DMS79 treated with DMSO at 0.1 percent for 48 hours (cell line): ENCODE results near the gene PGLYRP2.
"Not testable (repeated sequence)": the region's sequence is repeated elsewhere in the genome, so short reads cannot be mapped to it uniquely, and the experiment has no call there.

Experiments
- DNase-seq: peaks from one replicate; lab custom pipeline; 2025; lab: John Stamatoyannopoulos, UW

Gene PGLYRP2

GRCh38 chr19:15479391-15480345 is at the start of gene PGLYRP2:
Gene PGLYRP2, minus strand, starts transcription at chr19:15479501. Its CDS starts 130 bp downstream, at chr19:15479371.
- peak; percentile 47 for DNase-seq

- no peak for DNase-seq
Measured at GRCh38 chr19:15527705-15528104, 48.4 kb upstream of the PGLYRP2 start.

- DNase-seq, result no peak
Measured at GRCh38 chr19:15526408-15526807, 47.1 kb upstream of the PGLYRP2 start.

GRCh38 chr19:15525291-15525690 is 46.0 kb upstream of the PGLYRP2 start:
- DNase-seq, result no peak

GRCh38 chr19:15524781-15525180 is 45.5 kb upstream of the PGLYRP2 start:
- no peak for DNase-seq

GRCh38 chr19:15519433-15519976 is 40.2 kb upstream of the PGLYRP2 start:
- no peak for DNase-seq

GRCh38 chr19:15517778-15518177 is 38.5 kb upstream of the PGLYRP2 start:
- DNase-seq, result no peak

- DNase-seq, result no peak
Measured at GRCh38 chr19:15516363-15516762, 37.1 kb upstream of the PGLYRP2 start.

- DNase-seq, result not testable (repeated sequence)
Measured at GRCh38 chr19:15515227-15515625, 35.9 kb upstream of the PGLYRP2 start.

- DNase-seq, result no peak
Measured at GRCh38 chr19:15511671-15512424, 32.5 kb upstream of the PGLYRP2 start.

GRCh38 chr19:15508035-15508710 is 28.9 kb upstream of the PGLYRP2 start, which contains the start of gene CYP4F22:
Gene CYP4F22, plus strand, starts transcription at chr19:15508525. Its CDS starts 16,812 bp downstream, at chr19:15525337.
- no peak for DNase-seq

GRCh38 chr19:15507068-15508034 is 28.1 kb upstream of the PGLYRP2 start:
- DNase-seq, result no peak

- no peak for DNase-seq
Measured at GRCh38 chr19:15506074-15506571, 26.8 kb upstream of the PGLYRP2 start.

- no peak for DNase-seq
Measured at GRCh38 chr19:15502264-15502663, 23.0 kb upstream of the PGLYRP2 start.

GRCh38 chr19:15501596-15501995 is 22.3 kb upstream of the PGLYRP2 start:
- DNase-seq, result no peak

- no peak for DNase-seq
Measured at GRCh38 chr19:15498910-15499309, 19.6 kb upstream of the PGLYRP2 start.

GRCh38 chr19:15498156-15498858 is 19.0 kb upstream of the PGLYRP2 start:
- no peak for DNase-seq

- no peak for DNase-seq
Measured at GRCh38 chr19:15495151-15495550, 15.8 kb upstream of the PGLYRP2 start.

- DNase-seq, result no peak
Measured at GRCh38 chr19:15488489-15489226, 9.4 kb upstream of the PGLYRP2 start.
